PFSK-1 (cell line): ENCODE data around the gene COL4A2.

Experiments
- FOXP2 ChIP-seq: optimal IDR thresholded peaks from 2 replicates; pipeline ENCODE3; 2011; ENCODE audit warnings: borderline replicate concordance, control low read depth, inconsistent platforms; ENCODE audit not compliant: insufficient read depth; ENCODE audit errors: extremely low read length, extremely low read depth
- POLR2AphosphoS5 ChIP-seq: IDR thresholded peaks from 2 replicates; pipeline ENCODE4 v1.6.1; 2012; ENCODE audit warnings: low read depth, mild to moderate bottlenecking, control low read depth, low read length, moderate library complexity
- SIN3A ChIP-seq: IDR thresholded peaks from 2 replicates; pipeline ENCODE4 v1.6.1; 2012; ENCODE audit warnings: mild to moderate bottlenecking, low read length, moderate library complexity, borderline replicate concordance; ENCODE audit not compliant: insufficient read depth
- TAF1 ChIP-seq: IDR thresholded peaks from 2 replicates; pipeline ENCODE4 v1.6.1; 2012; ENCODE audit warnings: low read length, control low read depth, borderline replicate concordance; ENCODE audit not compliant: insufficient read depth
- TF ChIP-seq, protein P1 (sequence below), 2 experiments: IDR thresholded peaks; 2 replicates each; pipeline versions ENCODE4 v1.6.1 to v1.8.0; 2011 to 2012; ENCODE audit warnings: low read depth in 2 of 2, low read length in 2 of 2, control low read depth in 1 of 2, inconsistent platforms in 1 of 2, mild to moderate bottlenecking in 1 of 2, moderate library complexity in 1 of 2; ENCODE audit not compliant: insufficient read depth in 1 of 2

The COL4A2 gene

GRCh38 chr13:110448230-110448629, 141.1 kb downstream of the COL4A2 start:
- TF ChIP-seq POLR2AphosphoS5 (no peak), SIN3A (no peak), TAF1 (no peak), FOXP2 (no peak)
- TF ChIP-seq, protein P1, sequence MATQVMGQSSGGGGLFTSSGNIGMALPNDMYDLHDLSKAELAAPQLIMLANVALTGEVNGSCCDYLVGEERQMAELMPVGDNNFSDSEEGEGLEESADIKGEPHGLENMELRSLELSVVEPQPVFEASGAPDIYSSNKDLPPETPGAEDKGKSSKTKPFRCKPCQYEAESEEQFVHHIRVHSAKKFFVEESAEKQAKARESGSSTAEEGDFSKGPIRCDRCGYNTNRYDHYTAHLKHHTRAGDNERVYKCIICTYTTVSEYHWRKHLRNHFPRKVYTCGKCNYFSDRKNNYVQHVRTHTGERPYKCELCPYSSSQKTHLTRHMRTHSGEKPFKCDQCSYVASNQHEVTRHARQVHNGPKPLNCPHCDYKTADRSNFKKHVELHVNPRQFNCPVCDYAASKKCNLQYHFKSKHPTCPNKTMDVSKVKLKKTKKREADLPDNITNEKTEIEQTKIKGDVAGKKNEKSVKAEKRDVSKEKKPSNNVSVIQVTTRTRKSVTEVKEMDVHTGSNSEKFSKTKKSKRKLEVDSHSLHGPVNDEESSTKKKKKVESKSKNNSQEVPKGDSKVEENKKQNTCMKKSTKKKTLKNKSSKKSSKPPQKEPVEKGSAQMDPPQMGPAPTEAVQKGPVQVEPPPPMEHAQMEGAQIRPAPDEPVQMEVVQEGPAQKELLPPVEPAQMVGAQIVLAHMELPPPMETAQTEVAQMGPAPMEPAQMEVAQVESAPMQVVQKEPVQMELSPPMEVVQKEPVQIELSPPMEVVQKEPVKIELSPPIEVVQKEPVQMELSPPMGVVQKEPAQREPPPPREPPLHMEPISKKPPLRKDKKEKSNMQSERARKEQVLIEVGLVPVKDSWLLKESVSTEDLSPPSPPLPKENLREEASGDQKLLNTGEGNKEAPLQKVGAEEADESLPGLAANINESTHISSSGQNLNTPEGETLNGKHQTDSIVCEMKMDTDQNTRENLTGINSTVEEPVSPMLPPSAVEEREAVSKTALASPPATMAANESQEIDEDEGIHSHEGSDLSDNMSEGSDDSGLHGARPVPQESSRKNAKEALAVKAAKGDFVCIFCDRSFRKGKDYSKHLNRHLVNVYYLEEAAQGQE (IDR thresholded peaks at IDR 0.05; ENCODE audit: insufficient read depth in 1 of 2, low read depth in 2 of 2, low read length in 2 of 2) = no peak

DNA sequence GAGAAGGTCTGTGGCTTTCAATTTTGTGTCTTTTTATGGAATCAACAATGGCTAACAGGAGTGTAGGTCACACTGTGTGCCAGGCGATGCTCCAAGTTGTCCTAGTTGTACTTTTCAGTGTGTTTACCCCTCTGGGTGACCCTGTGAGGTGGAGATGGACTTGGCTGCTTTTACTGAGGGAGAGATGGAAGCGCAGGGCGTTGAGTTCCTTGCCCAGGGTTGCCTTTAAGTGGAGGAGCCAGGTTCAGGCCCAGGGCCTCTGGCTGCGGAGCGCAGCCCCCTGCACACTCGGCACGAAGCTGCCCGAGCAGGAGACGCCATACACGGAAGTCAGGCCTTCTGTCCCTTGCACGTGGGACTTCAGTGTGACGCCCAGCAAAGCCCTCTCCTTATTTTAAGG, 141.6 kb downstream of the COL4A2 start:
- TF ChIP-seq TAF1 = no peak

- TF ChIP-seq SIN3A (no peak), POLR2AphosphoS5 (no peak), TAF1 (no peak), FOXP2 (no peak)
- TF ChIP-seq, protein P1 (IDR thresholded peaks at IDR 0.05; ENCODE audit: insufficient read depth in 1 of 2, low read depth in 2 of 2, low read length in 2 of 2) = no peak
Observed at GRCh38 chr13:110449219-110450015, 142.3 kb downstream of the COL4A2 start.

DNA sequence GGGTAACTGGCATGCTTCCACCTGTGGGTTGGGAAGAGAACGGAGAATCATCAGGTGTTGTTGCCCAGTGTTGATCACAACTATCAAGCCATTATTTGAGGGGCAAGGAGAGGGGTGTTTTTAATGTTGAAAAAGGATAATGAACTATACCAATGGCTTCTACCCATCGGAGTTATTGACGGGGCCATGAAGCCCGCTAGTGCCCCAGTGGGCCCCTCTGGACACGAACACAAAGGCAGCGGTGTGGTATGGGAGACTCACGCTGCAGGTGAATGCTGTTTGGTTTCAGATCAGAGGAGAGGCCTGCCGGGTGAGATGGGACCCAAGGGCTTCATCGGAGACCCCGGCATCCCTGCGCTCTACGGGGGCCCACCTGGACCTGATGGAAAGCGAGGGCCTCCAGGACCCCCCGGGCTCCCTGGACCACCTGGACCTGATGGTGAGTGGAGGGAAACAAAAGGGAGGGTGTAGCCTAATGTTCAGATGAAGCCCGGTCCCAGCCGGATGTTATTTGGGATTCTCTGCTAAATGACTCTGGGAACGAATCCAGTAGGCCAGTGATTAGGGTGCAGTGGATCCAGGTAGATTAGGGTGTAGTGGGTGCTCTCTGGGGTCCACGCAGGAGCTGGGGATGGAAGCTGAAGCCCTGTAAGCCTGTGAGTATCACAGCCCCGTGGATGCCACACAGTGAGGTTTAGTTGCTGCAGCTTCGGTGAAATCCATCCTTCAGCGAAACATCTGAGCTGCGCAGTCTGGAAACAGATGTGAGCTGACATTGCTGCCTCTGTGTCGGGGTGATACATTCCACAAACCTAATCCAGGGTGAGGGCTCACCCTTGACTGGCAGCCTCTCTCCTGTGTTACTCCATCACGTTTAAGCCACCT, 143.2 kb downstream of the COL4A2 start:
- no peak for TF ChIP-seq FOXP2
- TF ChIP-seq SIN3A = no peak
- no peak for TF ChIP-seq TAF1
- TF ChIP-seq, protein P1 (IDR thresholded peaks at IDR 0.05; ENCODE audit: insufficient read depth in 1 of 2, low read depth in 2 of 2, low read length in 2 of 2) = no peak
- TF ChIP-seq POLR2AphosphoS5 = no peak

- TF ChIP-seq SIN3A = no peak
- no peak for TF ChIP-seq POLR2AphosphoS5
Observed at GRCh38 chr13:110450941-110451730, 144.1 kb downstream of the COL4A2 start.
